CD4-positive, alpha-beta memory T cell (primary cell): ENCODE data around the gene ARL15. TPM values are rescaled to one million over a fixed set of nuclear protein-coding genes. Genes with fewer than 3 reads are reported as not detected.

Experiments used
- CTCF ChIA-PET: fragments of 350-600 bp; sonication (Branson Sonifier 250); formaldehyde crosslinking; loops from one replicate; lab custom pipeline; 2021; ENCODE audit warnings: inconsistent platforms; ENCODE audit not compliant: partially characterized antibody; lab: Charles Lee
- POLR2A ChIA-PET: fragments of 350-600 bp; sonication (Branson Sonifier 250); formaldehyde crosslinking; loops from one replicate; lab custom pipeline; 2021; ENCODE audit not compliant: partially characterized antibody; lab: Charles Lee
- DNase-seq, 5 donors: peaks; one replicate each; pipeline versions ENCODE4 v3.0.0 to v3.0.0-alpha.2; 2020 to 2022; ENCODE audit warnings: mixed read lengths in 1 of 5
- H3K27ac ChIP-seq: one replicate; pipeline ENCODE4 v1.7.0; 2013; ENCODE audit warnings: low read depth, low read length
- H3K27me3 ChIP-seq: 2 replicates; pipeline ENCODE4 v1.7.0; 2013; ENCODE audit warnings: mild to moderate bottlenecking, low read length, moderate library complexity; ENCODE audit not compliant: insufficient read depth
- H3K36me3 ChIP-seq: 2 replicates; pipeline ENCODE4 v1.7.0; 2013; ENCODE audit warnings: mild to moderate bottlenecking, low read length, moderate library complexity; ENCODE audit not compliant: insufficient read depth
- H3K4me1 ChIP-seq: 2 replicates; pipeline ENCODE4 v1.7.0; 2013; ENCODE audit warnings: mild to moderate bottlenecking, low read length, moderate library complexity; ENCODE audit not compliant: insufficient read depth
- H3K4me3 ChIP-seq, 2 donors: one replicate each; pipeline ENCODE4 v1.7.0; 2013; ENCODE audit warnings: low read length in 2 of 2, mild to moderate bottlenecking in 1 of 2
- H3K9me3 ChIP-seq, 2 donors: one replicate each; pipeline ENCODE4 v1.7.0; 2013; ENCODE audit warnings: low read length in 2 of 2, control low read depth in 1 of 2; ENCODE audit not compliant: control insufficient read depth in 1 of 2
- H3K27ac Mint-ChIP-seq, 7 donors: one replicate each; pipeline ENCODE4 v1.8.0; 2020 to 2021; ENCODE audit warnings: mixed read lengths in 7 of 7, mild to moderate bottlenecking in 6 of 7, inconsistent platforms in 3 of 7, moderate library complexity in 3 of 7
- H3K27me3 Mint-ChIP-seq, 2 donors: one replicate each; pipeline ENCODE4 v1.8.0; 2020 to 2021; ENCODE audit warnings: mixed read lengths in 2 of 2
- H3K36me3 Mint-ChIP-seq, 2 donors: one replicate each; pipeline ENCODE4 v1.8.0; 2020 to 2021; ENCODE audit warnings: mixed read lengths in 2 of 2, inconsistent platforms in 1 of 2, mild to moderate bottlenecking in 1 of 2
- H3K4me1 Mint-ChIP-seq, 4 donors: one replicate each; pipeline ENCODE4 v1.8.0; 2020 to 2021; ENCODE audit warnings: mixed read lengths in 4 of 4, mild to moderate bottlenecking in 1 of 4
- H3K4me3 Mint-ChIP-seq, 8 donors: one replicate each; pipeline ENCODE4 v1.8.0; 2020 to 2021; ENCODE audit warnings: mixed read lengths in 8 of 8, mild to moderate bottlenecking in 7 of 8, moderate library complexity in 6 of 8, inconsistent platforms in 3 of 8
- H3K9me3 Mint-ChIP-seq, 8 donors: one replicate each; pipeline ENCODE4 v1.8.0; 2020 to 2021; ENCODE audit warnings: mixed read lengths in 8 of 8, mild to moderate bottlenecking in 5 of 8, inconsistent platforms in 3 of 8, moderate library complexity in 1 of 8
- intact Hi-C: fragments of 100-400 bp; cut with micrococcal nuclease; formaldehyde crosslinking; loops from one replicate; pipeline ENCODE4 v1.15.1; 2023
- polyA plus RNA-seq, 2 donors: library from polyadenylated mRNA; unstranded; fragments of 300-500 nt; fragmentation: Illumina TruSeq; gene quantifications; one replicate each; pipeline ENCODE4 v1.2.3, GENCODE V29; 2021
- total RNA-seq, 2 experiments: library from RNA; stranded (reverse); gene quantifications; one replicate each; pipeline ENCODE4 v1.2.3, GENCODE V29; 2021

The ARL15 gene
- total and polyA plus RNA-seq, 4 experiments from 2014 or later: 14.0 to 29.8 (median 14.7) TPM

DNA sequence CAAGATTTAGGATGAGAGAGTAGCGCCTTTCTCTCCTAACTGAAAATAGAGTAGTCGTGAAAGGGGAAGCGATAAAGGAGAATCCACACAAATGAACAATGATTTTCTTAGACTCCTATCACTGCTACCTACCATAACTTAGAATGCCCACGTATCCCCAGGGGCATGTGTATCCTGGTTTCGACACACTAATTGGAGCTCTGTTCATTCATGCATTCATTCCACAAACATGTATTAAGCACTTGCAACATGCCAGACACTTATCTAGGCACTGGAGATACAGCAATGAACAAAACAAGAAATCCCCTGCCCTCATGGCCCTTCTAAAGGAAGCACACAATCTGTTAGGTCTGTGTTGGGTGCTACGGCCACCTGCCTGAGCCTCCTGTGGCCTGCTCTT, 40.0 kb downstream of the ARL15 start:
- DNase-seq: no peak
- H3K4me1 ChIP-seq: no peaks in the 10 kb centered on the region
- ChIA-PET CTCF (no interaction called here), POLR2A (no interaction called here)
- H3K4me3 ChIP-seq: no peak overlapping the region
- no peaks in the 10 kb centered on the region for H3K27me3 ChIP-seq
- intact Hi-C loops: no loop called here
- no peaks in the 10 kb centered on the region for H3K36me3 ChIP-seq
- no peaks in the 10 kb centered on the region for H3K9me3 ChIP-seq
- peaks cover 6 to 15% (median 10%) of the 10 kb centered on the region in 4 donors for H3K4me1 Mint-ChIP-seq
- no peak overlapping the region for H3K27ac Mint-ChIP-seq
- peaks cover 0 to 2% (median 0%) of the 10 kb centered on the region in 8 donors for H3K9me3 Mint-ChIP-seq
- H3K4me3 Mint-ChIP-seq: no peak overlapping the region
- H3K36me3 Mint-ChIP-seq: peaks cover 0 to 22% of the 10 kb centered on the region in 2 donors
- no peaks in the 10 kb centered on the region for H3K27me3 Mint-ChIP-seq
- no peak overlapping the region for H3K27ac ChIP-seq

DNA sequence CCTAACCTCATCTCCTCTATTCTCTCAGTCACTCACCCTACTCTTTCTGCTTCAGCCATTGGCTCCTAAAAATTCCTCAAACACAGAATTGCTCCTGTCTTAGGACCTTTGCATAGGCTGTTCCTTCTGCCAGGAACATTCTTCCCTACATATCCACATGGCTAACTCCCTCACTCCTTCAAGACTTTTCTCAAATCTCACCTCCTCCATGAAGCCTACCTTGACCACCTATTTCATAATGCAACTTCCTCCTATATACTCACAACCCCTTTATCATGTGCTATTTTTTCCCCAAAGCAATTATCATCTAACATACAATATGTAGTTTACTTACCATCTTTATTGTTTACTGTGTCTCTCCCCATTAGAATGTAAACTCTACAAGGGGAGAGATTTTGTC, 45.8 kb downstream of the ARL15 start:
- Mint-ChIP-seq H3K36me3 (peaks cover 0 to 6% of the 10 kb centered on the region in 2 donors), H3K4me1 (peaks cover 17 to 28% (median 23%) of the 10 kb centered on the region in 4 donors), H3K27me3 (no peaks in the 10 kb centered on the region), H3K4me3 (no peak overlapping the region), H3K27ac (no peak overlapping the region), H3K9me3 (peaks cover 0 to 3% (median 0%) of the 10 kb centered on the region in 8 donors)
- H3K4me3 ChIP-seq: no peak overlapping the region
- H3K27me3 ChIP-seq: no peaks in the 10 kb centered on the region
- no peaks in the 10 kb centered on the region for H3K4me1 ChIP-seq
- no peaks in the 10 kb centered on the region for H3K9me3 ChIP-seq
- H3K36me3 ChIP-seq: no peaks in the 10 kb centered on the region
- DNase-seq: no peak
- ChIA-PET CTCF (no interaction called here), POLR2A (no interaction called here)
- intact Hi-C loops: no loop called here
- no peak overlapping the region for H3K27ac ChIP-seq

DNA sequence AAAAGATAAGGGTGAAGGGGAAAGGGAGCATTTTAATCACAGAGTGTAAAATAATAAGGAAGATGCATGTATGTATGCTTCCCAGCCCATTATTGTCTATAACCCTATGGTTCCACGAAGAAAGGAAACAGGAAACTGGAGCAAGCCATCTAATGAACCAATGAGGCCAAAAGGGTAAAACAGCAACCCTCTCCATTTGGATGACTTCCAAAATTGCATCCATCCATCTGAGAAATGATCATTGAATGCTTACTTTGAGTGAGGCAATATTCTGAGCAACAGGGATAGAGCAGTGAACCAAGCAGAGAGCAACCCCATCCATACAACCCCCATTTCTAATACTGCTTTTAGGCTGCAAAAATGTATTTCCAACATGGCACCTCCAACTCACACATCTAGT, 46.9 kb downstream of the ARL15 start:
- Mint-ChIP-seq H3K4me3 (no peak overlapping the region), H3K4me1 (peaks cover 29 to 37% (median 31%) of the 10 kb centered on the region in 4 donors), H3K9me3 (peaks cover 0 to 4% (median 0%) of the 10 kb centered on the region in 8 donors), H3K36me3 (peaks cover 0 to 3% of the 10 kb centered on the region in 2 donors), H3K27me3 (no peaks in the 10 kb centered on the region), H3K27ac (no peak overlapping the region)
- peaks cover 3% of the 10 kb centered on the region for H3K4me1 ChIP-seq
- no peaks in the 10 kb centered on the region for H3K36me3 ChIP-seq
- POLR2A ChIA-PET: no interaction called here
- no peaks in the 10 kb centered on the region for H3K27me3 ChIP-seq
- DNase-seq: no peak
- H3K9me3 ChIP-seq: no peaks in the 10 kb centered on the region
- intact Hi-C loops: no loop called here
- H3K4me3 ChIP-seq: no peak overlapping the region
- CTCF ChIA-PET: no interaction called here
- no peak overlapping the region for H3K27ac ChIP-seq

- intact Hi-C loops: no loop called here
- H3K27ac ChIP-seq: no peak overlapping the region
- H3K36me3 Mint-ChIP-seq: peaks cover 0 to 3% of the 10 kb centered on the region in 2 donors
- peaks cover 0 to 4% (median 0%) of the 10 kb centered on the region in 8 donors for H3K9me3 Mint-ChIP-seq
- H3K4me1 ChIP-seq: peaks cover 10% of the 10 kb centered on the region
- H3K27ac Mint-ChIP-seq: no peak overlapping the region
- ChIA-PET CTCF (interaction anchor here (0.6 kb wide), 1 partner anchor 12 kb away, joined by 5 read pairs; no protein-coding TSS in a partner anchor), POLR2A (no interaction called here)
- no peak for DNase-seq
- no peaks in the 10 kb centered on the region for H3K36me3 ChIP-seq
- no peak overlapping the region for H3K4me3 Mint-ChIP-seq
- no peaks in the 10 kb centered on the region for H3K27me3 ChIP-seq
- H3K4me3 ChIP-seq: no peak overlapping the region
- H3K9me3 ChIP-seq: no peaks in the 10 kb centered on the region
- no peaks in the 10 kb centered on the region for H3K27me3 Mint-ChIP-seq
- peaks cover 41 to 54% (median 45%) of the 10 kb centered on the region in 4 donors for H3K4me1 Mint-ChIP-seq
These were observed 48.8 kb downstream of the ARL15 start for GRCh38 chr5:54261596-54261995.

DNA sequence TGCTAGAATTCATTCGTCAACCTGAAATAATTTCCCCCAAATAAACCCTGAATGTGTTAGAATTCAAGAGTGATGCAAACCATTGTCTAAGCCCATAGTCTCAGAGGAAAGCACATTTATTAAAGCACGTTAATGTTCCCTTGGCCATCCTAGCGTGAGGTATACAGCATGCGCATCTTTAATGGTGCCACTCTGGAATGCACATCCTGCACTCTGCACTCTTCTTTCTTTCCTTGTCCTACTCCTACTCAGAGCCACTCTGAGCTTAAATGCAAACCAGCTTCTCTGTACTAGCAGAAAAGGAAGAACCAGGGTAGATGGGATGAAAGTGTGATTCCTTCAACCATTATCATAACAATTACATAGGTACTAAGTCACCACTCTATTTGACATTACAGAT, 50.4 kb downstream of the ARL15 start:
- ChIA-PET POLR2A (no interaction called here), CTCF (no interaction called here)
- intact Hi-C loops: no loop called here

GRCh38 chr5:54259090-54259489, 51.3 kb downstream of the ARL15 start:
- Histone ChIP-seq H3K9me3 (no peaks in the 10 kb centered on the region), H3K36me3 (no peaks in the 10 kb centered on the region), H3K27me3 (no peaks in the 10 kb centered on the region), H3K4me1 (peaks cover 10% of the 10 kb centered on the region), H3K4me3 (no peak overlapping the region), H3K27ac (no peak overlapping the region)
- no peak overlapping the region for H3K4me3 Mint-ChIP-seq
- H3K4me1 Mint-ChIP-seq: peaks cover 43 to 62% (median 48%) of the 10 kb centered on the region in 4 donors
- intact Hi-C loops: no loop called here
- POLR2A ChIA-PET: interaction anchor here (0.7 kb wide), 1 partner anchor 43 kb away, joined by 3 read pairs; no protein-coding TSS in a partner anchor
- no peak for DNase-seq
- no peak overlapping the region for H3K27ac Mint-ChIP-seq
- H3K36me3 Mint-ChIP-seq: peaks cover 0 to 3% of the 10 kb centered on the region in 2 donors
- CTCF ChIA-PET: interaction anchor here (0.6 to 1.2 kb wide), 2 partner anchors 12 to 15 kb away, joined by 3 to 4 read pairs; no protein-coding TSS in a partner anchor
- peaks cover 0 to 2% (median 0%) of the 10 kb centered on the region in 8 donors for H3K9me3 Mint-ChIP-seq
- H3K27me3 Mint-ChIP-seq: no peaks in the 10 kb centered on the region

More for the DNA sequence above, 50.4 kb downstream of the ARL15 start:
- peaks cover 0 to 3% of the 10 kb centered on the region in 2 donors for H3K36me3 Mint-ChIP-seq
- H3K9me3 Mint-ChIP-seq: peaks cover 0 to 4% (median 0%) of the 10 kb centered on the region in 8 donors
- no peak overlapping the region for H3K27ac ChIP-seq
- no peaks in the 10 kb centered on the region for H3K36me3 ChIP-seq
- no peak overlapping the region for H3K4me3 ChIP-seq
- H3K27ac Mint-ChIP-seq: no peak overlapping the region
- H3K4me1 ChIP-seq: peaks cover 10% of the 10 kb centered on the region
- no peak overlapping the region for H3K4me3 Mint-ChIP-seq
- H3K4me1 Mint-ChIP-seq: peaks cover 46 to 66% (median 53%) of the 10 kb centered on the region in 4 donors
- no peaks in the 10 kb centered on the region for H3K9me3 ChIP-seq
- H3K27me3 ChIP-seq: no peaks in the 10 kb centered on the region
- no peaks in the 10 kb centered on the region for H3K27me3 Mint-ChIP-seq
- no peak for DNase-seq

DNA sequence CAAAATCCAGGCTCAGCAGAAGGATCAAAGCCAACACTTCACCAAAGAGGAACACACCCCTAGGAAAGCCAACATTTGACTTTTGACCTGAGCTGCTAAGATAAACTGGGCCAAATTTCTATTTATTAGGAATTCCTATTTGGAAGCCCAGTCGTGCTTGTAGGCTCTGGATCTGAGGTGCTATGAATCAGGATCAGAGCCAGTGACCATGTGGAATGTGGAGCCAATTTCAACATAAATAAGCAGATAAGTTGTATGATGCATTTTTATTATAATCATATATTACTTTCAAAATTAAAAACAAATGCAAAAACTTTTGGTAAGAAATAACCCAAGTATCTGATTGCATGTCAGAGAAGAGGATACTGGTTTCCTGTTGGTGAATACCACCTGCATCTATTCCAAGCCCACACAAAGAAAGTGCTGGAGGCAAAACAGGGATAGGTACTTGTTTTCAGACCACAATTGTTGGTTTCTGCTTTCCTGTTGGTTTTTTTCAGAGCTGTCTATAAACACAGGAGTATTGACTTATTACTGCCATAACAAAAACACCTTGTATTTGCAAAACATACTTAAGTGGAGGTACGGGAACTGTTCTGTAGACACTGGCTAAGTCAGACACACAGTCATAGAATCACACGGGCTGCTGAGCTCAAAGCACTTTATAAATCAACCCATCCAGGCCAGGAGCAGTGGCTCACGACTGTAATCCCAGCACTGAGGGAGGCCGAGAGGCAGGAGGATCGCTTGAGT, 52.8 kb downstream of the ARL15 start:
- H3K9me3 Mint-ChIP-seq: peaks cover 0 to 2% (median 0%) of the 10 kb centered on the region in 8 donors
- H3K4me3 Mint-ChIP-seq: peak overlapping the region in 1 of 8 donors; percentile 42
- no peak overlapping the region for H3K27ac ChIP-seq
- DNase-seq: no peak
- intact Hi-C loops: no loop called here
- H3K4me1 ChIP-seq: peaks cover 10% of the 10 kb centered on the region
- no peaks in the 10 kb centered on the region for H3K9me3 ChIP-seq
- H3K27ac Mint-ChIP-seq: no peak overlapping the region
- POLR2A ChIA-PET: no interaction called here
- H3K27me3 ChIP-seq: no peaks in the 10 kb centered on the region
- H3K36me3 ChIP-seq: no peaks in the 10 kb centered on the region
- peaks cover 37 to 54% (median 44%) of the 10 kb centered on the region in 4 donors for H3K4me1 Mint-ChIP-seq
- H3K27me3 Mint-ChIP-seq: no peaks in the 10 kb centered on the region
- H3K36me3 Mint-ChIP-seq: peaks cover 0 to 3% of the 10 kb centered on the region in 2 donors
- no peak overlapping the region for H3K4me3 ChIP-seq
- CTCF ChIA-PET: interaction anchor here (1.0 to 1.7 kb wide), 4 partner anchors 10 to 29 kb away, joined by 3 to 5 read pairs (median 3); no protein-coding TSS in a partner anchor
